IMR-90 (cell line): ENCODE results near the gene TTLL11. TPM values are rescaled to one million over a fixed set of nuclear protein-coding genes. Genes with fewer than 3 reads are reported as not detected.

Experiments used
- ATAC-seq: fragments of 200-7000 bp; cut with Tn5 transposase; 2 replicates; pipeline ENCODE4 v1.9.1; 2020; ENCODE audit warnings: low read depth, mild to moderate bottlenecking, moderate library complexity
- BruUV-seq: library from RNA; stranded (reverse); fragments of 400-500 nt; replicated peaks from 2 replicates; lab custom pipeline; 2021; lab: Mats Ljungman, UMichigan
- CTCF ChIA-PET: fragments of 300-600 bp; formaldehyde crosslinking; extraction: SDS; loops from one replicate; lab custom pipeline; 2021; ENCODE audit warnings: antibody characterized with exemption; lab: Yijun Ruan, JAX
- POLR2A ChIA-PET: fragments of 300-600 bp; sonication (Branson Sonifier 250); formaldehyde crosslinking; loops from one replicate; lab custom pipeline; 2022; ENCODE audit warnings: antibody characterized with exemption; ENCODE audit not compliant: unreplicated experiment; lab: Charles Lee
- DNase-seq: peaks from one replicate; pipeline ENCODE4 v3.0.0; 2013
- H2AFZ ChIP-seq: replicated peaks from 2 replicates; pipeline ENCODE3; 2013; ENCODE audit warnings: low read length, mild to moderate bottlenecking; ENCODE audit not compliant: poor library complexity
- H2AK5ac ChIP-seq: 2 replicates; pipeline ENCODE4 v1.6.1; 2013; ENCODE audit warnings: low read depth, low read length, inconsistent platforms
- H2AK9ac ChIP-seq: replicated peaks from 2 replicates; pipeline ENCODE3; 2013; ENCODE audit warnings: mild to moderate bottlenecking, low read depth, low read length, moderate library complexity; ENCODE audit not compliant: poor library complexity
- H2BK120ac ChIP-seq: 2 replicates; pipeline ENCODE4 v1.6.1; 2013; ENCODE audit warnings: low read depth, low read length, inconsistent platforms
- H2BK15ac ChIP-seq: 3 replicates; pipeline ENCODE4 v1.6.1; 2013; ENCODE audit warnings: low read depth, low read length, inconsistent platforms
- H2BK20ac ChIP-seq: 2 replicates; pipeline ENCODE4 v1.6.1; 2013; ENCODE audit warnings: low read depth, mild to moderate bottlenecking, inconsistent platforms, low read length, moderate library complexity
- H2BK5ac ChIP-seq: 2 replicates; pipeline ENCODE4 v1.6.1; 2013; ENCODE audit warnings: mild to moderate bottlenecking, low read depth, low read length, inconsistent platforms; ENCODE audit not compliant: poor library complexity, severe bottlenecking
- H3K14ac ChIP-seq: replicated peaks from 2 replicates; pipeline ENCODE4 v1.6.1; 2013; ENCODE audit warnings: low read depth, low read length, inconsistent platforms
- H3K18ac ChIP-seq: 2 replicates; pipeline ENCODE4 v1.6.1; 2013; ENCODE audit warnings: low read depth, low read length, control low read depth
- H3K23ac ChIP-seq: 2 replicates; pipeline ENCODE4 v1.6.1; 2013; ENCODE audit warnings: low read depth, low read length, inconsistent platforms
- H3K27ac ChIP-seq: 2 replicates; pipeline ENCODE4 v1.5.1; 2013; ENCODE audit warnings: mild to moderate bottlenecking, control low read depth, low read length; ENCODE audit not compliant: insufficient read depth
- H3K27me3 ChIP-seq: 2 replicates; pipeline ENCODE4 v1.6.1; 2013; ENCODE audit warnings: low read length; ENCODE audit not compliant: control insufficient read depth, insufficient read depth
- H3K36me3 ChIP-seq: 2 replicates; pipeline ENCODE4 v1.6.1; 2013; ENCODE audit warnings: low read length, mixed read lengths; ENCODE audit not compliant: control insufficient read depth, insufficient read depth
- H3K4ac ChIP-seq: 2 replicates; pipeline ENCODE4 v1.6.1; 2013; ENCODE audit warnings: low read depth, low read length, inconsistent platforms
- H3K4me1 ChIP-seq: 2 replicates; pipeline ENCODE4 v1.6.1; 2013; ENCODE audit warnings: low read length, mixed read lengths; ENCODE audit not compliant: control insufficient read depth, insufficient read depth
- H3K4me2 ChIP-seq: 2 replicates; pipeline ENCODE4 v1.6.1; 2013; ENCODE audit warnings: low read depth, mild to moderate bottlenecking, control low read depth, low read length, moderate library complexity
- H3K4me3 ChIP-seq: 2 replicates; pipeline ENCODE4 v1.5.1; 2013; ENCODE audit warnings: low read depth, mild to moderate bottlenecking, control low read depth, low read length, moderate library complexity; ENCODE audit not compliant: insufficient read depth
- H3K56ac ChIP-seq: 2 replicates; pipeline ENCODE4 v1.6.1; 2013; ENCODE audit warnings: low read length, inconsistent platforms; ENCODE audit not compliant: insufficient read depth; ENCODE audit errors: extremely low read depth
- H3K79me1 ChIP-seq, 2 experiments: 2 replicates each; pipeline ENCODE4 v1.6.1; 2013; ENCODE audit warnings: low read length in 2 of 2, inconsistent platforms in 1 of 2, low read depth in 1 of 2
- H3K9ac ChIP-seq: 2 replicates; pipeline ENCODE4 v1.6.1; 2013; ENCODE audit warnings: low read depth, low read length, control low read depth
- H3K9me1 ChIP-seq: 2 replicates; pipeline ENCODE4 v1.6.1; 2013; ENCODE audit warnings: low read length, inconsistent platforms; ENCODE audit not compliant: insufficient read depth
- H3K9me3 ChIP-seq: 2 replicates; pipeline ENCODE4 v1.6.1; 2013; ENCODE audit warnings: low read length; ENCODE audit not compliant: control insufficient read depth, insufficient read depth
- H4K20me1 ChIP-seq: 2 replicates; pipeline ENCODE4 v1.6.1; 2013; ENCODE audit warnings: low read length, inconsistent platforms; ENCODE audit not compliant: insufficient read depth
- H4K5ac ChIP-seq: 2 replicates; pipeline ENCODE4 v1.6.1; 2013; ENCODE audit warnings: mild to moderate bottlenecking, low read depth, low read length, control low read depth
- H4K8ac ChIP-seq, 2 experiments: 2 replicates each; pipeline ENCODE4 v1.6.1; 2013; ENCODE audit warnings: low read depth in 2 of 2, low read length in 2 of 2, control low read depth in 1 of 2, inconsistent platforms in 1 of 2
- H4K91ac ChIP-seq: 2 replicates; pipeline ENCODE4 v1.6.1; 2013; ENCODE audit warnings: low read depth, low read length, inconsistent platforms; ENCODE audit not compliant: insufficient read depth
- BHLHE40 ChIP-seq: fragments of 150-350 bp; IDR thresholded peaks from 2 replicates; pipeline ENCODE4 v1.6.1; 2016; ENCODE audit warnings: mild to moderate bottlenecking, low read depth, low read length
- CEBPB ChIP-seq: IDR thresholded peaks from 2 replicates; pipeline ENCODE4 v1.6.1; 2012; ENCODE audit warnings: low read depth, low read length, improper control_type of control experiment
- CHD1 ChIP-seq: IDR thresholded peaks from 2 replicates; pipeline ENCODE4 v1.6.1; 2012; ENCODE audit warnings: low read depth, low read length, improper control_type of control experiment
- CTCF ChIP-seq: conservative IDR thresholded peaks from 2 replicates; pipeline ENCODE4 v1.5.1; 2012; ENCODE audit warnings: mild to moderate bottlenecking, low read depth, low read length, improper control_type of control experiment
- FOS ChIP-seq: fragments of 150-350 bp; IDR thresholded peaks from 2 replicates; pipeline ENCODE4 v1.6.1; 2016; ENCODE audit warnings: low read depth, low read length
- MAFK ChIP-seq: IDR thresholded peaks from 2 replicates; pipeline ENCODE4 v1.6.1; 2012; ENCODE audit warnings: low read depth, low read length, improper control_type of control experiment
- MAZ ChIP-seq: IDR thresholded peaks from 2 replicates; pipeline ENCODE4 v1.6.1; 2012; ENCODE audit warnings: low read depth, mild to moderate bottlenecking, low read length, improper control_type of control experiment, moderate library complexity, borderline replicate concordance
- MXI1 ChIP-seq: IDR thresholded peaks from 2 replicates; pipeline ENCODE4 v1.6.1; 2012; ENCODE audit warnings: low read depth, mild to moderate bottlenecking, low read length, moderate library complexity, borderline replicate concordance
- NFE2L2 ChIP-seq: fragments of 150-350 bp; IDR thresholded peaks from 2 replicates; pipeline ENCODE4 v1.6.1; 2016; ENCODE audit warnings: low read depth, mild to moderate bottlenecking, low read length
- POLR2A ChIP-seq: IDR thresholded peaks from 2 replicates; pipeline ENCODE4 v1.6.1; 2012; ENCODE audit warnings: mild to moderate bottlenecking, low read depth, low read length
- RAD21 ChIP-seq: IDR thresholded peaks from 2 replicates; pipeline ENCODE4 v1.6.1; 2012; ENCODE audit warnings: low read length, improper control_type of control experiment
- RCOR1 ChIP-seq: IDR thresholded peaks from 2 replicates; pipeline ENCODE4 v1.6.1; 2012; ENCODE audit warnings: mild to moderate bottlenecking, low read length, improper control_type of control experiment; ENCODE audit not compliant: insufficient replicate concordance
- RFX5 ChIP-seq: IDR thresholded peaks from 2 replicates; pipeline ENCODE4 v1.8.0; 2012; ENCODE audit warnings: low read depth, mild to moderate bottlenecking, low read length, moderate library complexity
- SMC3 ChIP-seq: fragments of 150-350 bp; IDR thresholded peaks from 2 replicates; pipeline ENCODE4 v1.6.1; 2016; ENCODE audit warnings: low read depth, mild to moderate bottlenecking, antibody characterized with exemption, low read length, moderate library complexity
- USF2 ChIP-seq: fragments of 150-350 bp; IDR thresholded peaks from 2 replicates; pipeline ENCODE4 v1.6.1; 2017; ENCODE audit warnings: mild to moderate bottlenecking, antibody characterized with exemption, low read length, low read depth
- WGBS, 2 experiments: methylation state at CpG; one replicate each; pipeline versions ENCODE4 v1.1.5 to v1.1.7; 2013; ENCODE audit warnings: missing lambda C conversion rate in 2 of 2; ENCODE audit not compliant: insufficient read length in 1 of 2; ENCODE audit errors: extremely low coverage in 2 of 2; 5-methylcytosine and 5-hydroxymethylcytosine counted together
- dilution Hi-C: fragments of 300-500 bp; cut with HindIII; formaldehyde crosslinking; loops from one replicate; pipeline ENCODE4 v1.14.3; 2018; ENCODE audit warnings: low sequenced_read_pairs; ENCODE audit not compliant: unreplicated experiment
- in situ Hi-C: fragments of 300-500 bp; cut with MboI; formaldehyde crosslinking; loops from 3 replicates; pipeline ENCODE4 v1.14.3; 2019; ENCODE audit warnings: low sequenced_read_pairs, inconsistent platforms, mixed read lengths
- intact Hi-C: fragments of 100-400 bp; cut with micrococcal nuclease; formaldehyde crosslinking; loops from 2 replicates; pipeline ENCODE4 v1.10.0; 2022
- polyA plus RNA-seq, 3 experiments: library from polyadenylated mRNA; depleted of rRNA; stranded (reverse); fragments of >200 nt; gene quantifications; 2 replicates each; pipeline ENCODE4 v1.2.3, GENCODE V29; 2012; ENCODE audit warnings: low replicate concordance in 1 of 3
- total RNA-seq: library from RNA; depleted of rRNA; stranded (reverse); fragments of >200 nt; gene quantifications from 2 replicates; pipeline ENCODE4 v1.2.3, GENCODE V29; 2012
- TF ChIP-seq, protein P1 (sequence below): fragments of 150-350 bp; IDR thresholded peaks from 2 replicates; pipeline ENCODE4 v1.6.1; 2016; ENCODE audit warnings: low read depth, mild to moderate bottlenecking, low read length, moderate library complexity, borderline replicate concordance

Gene TTLL11
- total and polyA plus RNA-seq, 2 of the 4 experiments (the other 2 are of a cell fraction) = 2.0 to 4.6 TPM

DNA sequence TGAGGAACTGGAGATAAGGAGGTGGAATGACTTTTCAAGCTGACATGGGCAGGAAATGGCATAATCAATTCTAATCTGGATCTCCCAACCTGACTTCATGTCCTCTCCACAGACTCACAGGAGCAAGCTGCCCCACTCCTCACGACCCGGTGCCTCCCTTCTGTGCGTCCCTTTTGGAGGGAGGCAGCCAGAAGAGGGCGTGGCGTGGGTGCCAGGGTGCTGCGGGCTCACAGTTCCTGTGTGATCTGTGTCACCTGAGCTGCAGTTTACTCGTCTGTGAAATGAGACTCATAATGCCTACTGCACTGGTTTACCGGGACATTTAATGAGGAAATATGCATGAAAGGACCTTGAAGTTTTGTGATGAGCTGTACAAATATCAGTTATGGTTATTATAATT lies 234.3 kb downstream of the TTLL11 start:
- H3K36me3 ChIP-seq = no peaks in the 10 kb centered on the region
- WGBS, 2 experiments = 100% methylated on average over 2 of the region's 8 CpGs; no CpG with 5 or more reads in 1 of the 2 experiments
- H3K4me3 ChIP-seq = no peak overlapping the region
- ChIA-PET CTCF (no interaction called here), POLR2A (no interaction called here)
- H3K9ac ChIP-seq = no peak overlapping the region
- TF ChIP-seq SMC3 (no peak), MAFK (no peak), RFX5 (no peak), CHD1 (no peak), BHLHE40 (no peak), RCOR1 (no peak), NFE2L2 (no peak), CTCF (no peak), FOS (no peak), MAZ (no peak), RAD21 (no peak), USF2 (no peak), POLR2A (no peak), MXI1 (no peak), CEBPB (no peak)
- TF ChIP-seq, protein P1, sequence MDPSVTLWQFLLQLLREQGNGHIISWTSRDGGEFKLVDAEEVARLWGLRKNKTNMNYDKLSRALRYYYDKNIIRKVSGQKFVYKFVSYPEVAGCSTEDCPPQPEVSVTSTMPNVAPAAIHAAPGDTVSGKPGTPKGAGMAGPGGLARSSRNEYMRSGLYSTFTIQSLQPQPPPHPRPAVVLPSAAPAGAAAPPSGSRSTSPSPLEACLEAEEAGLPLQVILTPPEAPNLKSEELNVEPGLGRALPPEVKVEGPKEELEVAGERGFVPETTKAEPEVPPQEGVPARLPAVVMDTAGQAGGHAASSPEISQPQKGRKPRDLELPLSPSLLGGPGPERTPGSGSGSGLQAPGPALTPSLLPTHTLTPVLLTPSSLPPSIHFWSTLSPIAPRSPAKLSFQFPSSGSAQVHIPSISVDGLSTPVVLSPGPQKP = no peak
- peaks cover 2% of the 10 kb centered on the region; the same call in 1 of the 2 replicates for H3K27me3 ChIP-seq
- H3K14ac ChIP-seq = no peak overlapping the region
- H4K20me1 ChIP-seq = no peaks in the 10 kb centered on the region
- H3K9me1 ChIP-seq = peaks cover 9% of the 10 kb centered on the region; the same call in 1 of the 2 replicates
- DNase-seq = no peak
- peaks cover 8% of the 10 kb centered on the region for H3K4me1 ChIP-seq
- H2AFZ ChIP-seq = no peak overlapping the region
- no peak overlapping the region; the same call in 1 of the 2 replicates for H2AK5ac ChIP-seq
- H2BK5ac ChIP-seq = no peak overlapping the region
- H4K8ac ChIP-seq = no peak overlapping the region
- no peak for ATAC-seq
- H3K23ac ChIP-seq = no peak overlapping the region
- H3K56ac ChIP-seq = no peak overlapping the region
- H3K4ac ChIP-seq = no peak overlapping the region
- no peak overlapping the region for H3K18ac ChIP-seq
- no TSS peak for BruUV-seq
- no peak overlapping the region for H4K5ac ChIP-seq
- H2BK15ac ChIP-seq = no peak overlapping the region
- no peak overlapping the region for H3K4me2 ChIP-seq
- H2AK9ac ChIP-seq = no peak overlapping the region
- H2BK120ac ChIP-seq = no peak overlapping the region
- no peak overlapping the region for H4K91ac ChIP-seq
- no peaks in the 10 kb centered on the region for H3K79me1 ChIP-seq
- in situ Hi-C loops = no loop called here
- H2BK20ac ChIP-seq = no peak overlapping the region
- dilution Hi-C loops = no loop called here
- intact Hi-C loops = no loop called here
- H3K9me3 ChIP-seq = no peaks in the 10 kb centered on the region
- no peak overlapping the region for H3K27ac ChIP-seq
